H9 (cell line): ENCODE results near the gene XRCC3. TPM values are rescaled to one million over a fixed set of nuclear protein-coding genes. Genes with fewer than 3 reads are reported as not detected.

Experiments used
- DNase-seq: peaks from one replicate; pipeline ENCODE4 v3.0.0-alpha.2; 2017
- H2AFZ ChIP-seq: one replicate; pipeline ENCODE4 v1.6.1; 2013; ENCODE audit warnings: mild to moderate bottlenecking, low read length, control low read depth, moderate library complexity
- H2AK5ac ChIP-seq: 2 replicates; pipeline ENCODE4 v1.6.1; 2013; ENCODE audit warnings: low read length, control low read depth, mixed read lengths; ENCODE audit not compliant: insufficient read length
- H2BK120ac ChIP-seq: one replicate; pipeline ENCODE4 v1.6.1; 2013; ENCODE audit warnings: low read depth, mild to moderate bottlenecking, low read length, control low read depth, inconsistent platforms; ENCODE audit not compliant: poor library complexity, severe bottlenecking
- H2BK12ac ChIP-seq: 2 replicates; pipeline ENCODE4 v1.6.1; 2013; ENCODE audit warnings: low read length, control low read depth, mixed read lengths, low read depth; ENCODE audit not compliant: insufficient read length
- H2BK15ac ChIP-seq: 2 replicates; pipeline ENCODE4 v1.6.1; 2013; ENCODE audit warnings: low read depth, low read length, control low read depth
- H2BK20ac ChIP-seq: one replicate; pipeline ENCODE4 v1.6.1; 2013; ENCODE audit warnings: low read depth, mild to moderate bottlenecking, low read length, control low read depth, inconsistent platforms; ENCODE audit not compliant: poor library complexity, severe bottlenecking
- H2BK5ac ChIP-seq: 2 replicates; pipeline ENCODE4 v1.6.1; 2013; ENCODE audit warnings: low read length, control low read depth, mixed read lengths; ENCODE audit not compliant: insufficient read length
- H3K14ac ChIP-seq: 2 replicates; pipeline ENCODE4 v1.6.1; 2013; ENCODE audit warnings: low read length, control low read depth; ENCODE audit not compliant: insufficient read depth
- H3K18ac ChIP-seq: 2 replicates; pipeline ENCODE4 v1.6.1; 2013; ENCODE audit warnings: low read depth, mild to moderate bottlenecking, mixed read lengths, low read length, control low read depth; ENCODE audit not compliant: insufficient read length
- H3K23ac ChIP-seq: 2 replicates; pipeline ENCODE4 v1.6.1; 2013; ENCODE audit warnings: low read length, control low read depth, mixed read lengths, low read depth; ENCODE audit not compliant: insufficient read length
- H3K23me2 ChIP-seq: 2 replicates; pipeline ENCODE4 v1.6.1; 2013; ENCODE audit warnings: low read depth, mild to moderate bottlenecking, mixed read lengths, low read length, control low read depth; ENCODE audit not compliant: insufficient read length, poor library complexity, severe bottlenecking
- H3K27ac ChIP-seq: 2 replicates; pipeline ENCODE4 v1.5.1; 2013; ENCODE audit warnings: low read length, control low read depth, mixed read lengths, low read depth; ENCODE audit not compliant: insufficient read length
- H3K27me3 ChIP-seq: 2 replicates; pipeline ENCODE4 v1.6.1; 2013; ENCODE audit warnings: low read length, control low read depth, inconsistent platforms; ENCODE audit not compliant: insufficient read depth
- H3K4ac ChIP-seq: 2 replicates; pipeline ENCODE4 v1.6.1; 2013; ENCODE audit warnings: low read depth, mild to moderate bottlenecking, control low read depth, inconsistent platforms, low read length, moderate library complexity
- H3K4me1 ChIP-seq: 2 replicates; pipeline ENCODE4 v1.6.1; 2013; ENCODE audit warnings: low read length, control low read depth, inconsistent platforms; ENCODE audit not compliant: insufficient read depth
- H3K4me2 ChIP-seq: 2 replicates; pipeline ENCODE4 v1.6.1; 2013; ENCODE audit warnings: low read length, control low read depth, mixed read lengths; ENCODE audit not compliant: insufficient read length, insufficient read depth
- H3K56ac ChIP-seq: 2 replicates; pipeline ENCODE4 v1.6.1; 2013; ENCODE audit warnings: low read depth, mild to moderate bottlenecking, mixed read lengths, low read length, control low read depth; ENCODE audit not compliant: insufficient read length
- H3K79me1 ChIP-seq: 2 replicates; pipeline ENCODE4 v1.6.1; 2013; ENCODE audit warnings: low read depth, mild to moderate bottlenecking, moderate library complexity, low read length, control low read depth, inconsistent platforms; ENCODE audit not compliant: insufficient read depth, poor library complexity, severe bottlenecking
- H3K79me2 ChIP-seq: 2 replicates; pipeline ENCODE4 v1.6.1; 2013; ENCODE audit warnings: low read length, control low read depth, inconsistent platforms; ENCODE audit not compliant: insufficient read depth
- H3K9ac ChIP-seq: 2 replicates; pipeline ENCODE4 v1.6.1; 2013; ENCODE audit warnings: low read length, control low read depth, mixed read lengths; ENCODE audit not compliant: insufficient read length; ENCODE audit errors: extremely low read depth
- H3K9me3 ChIP-seq: one replicate; pipeline ENCODE4 v1.6.1; 2013; ENCODE audit warnings: low read depth, low read length, inconsistent platforms; ENCODE audit not compliant: control insufficient read depth
- H3T11ph ChIP-seq: one replicate; pipeline ENCODE4 v1.6.1; 2013; ENCODE audit warnings: mild to moderate bottlenecking, low read length, control low read depth, inconsistent platforms
- H4K20me1 ChIP-seq: one replicate; pipeline ENCODE4 v1.6.1; 2013; ENCODE audit not compliant: control insufficient read depth, insufficient read length, insufficient read depth
- H4K5ac ChIP-seq: 2 replicates; pipeline ENCODE4 v1.6.1; 2013; ENCODE audit warnings: low read depth, mild to moderate bottlenecking, mixed read lengths, low read length, control low read depth; ENCODE audit not compliant: insufficient read length
- H4K8ac ChIP-seq: replicated peaks from 2 replicates; pipeline ENCODE4 v1.6.1; 2013; ENCODE audit warnings: low read length, control low read depth, mixed read lengths, low read depth; ENCODE audit not compliant: insufficient read length
- H4K91ac ChIP-seq: 2 replicates; pipeline ENCODE4 v1.6.1; 2013; ENCODE audit warnings: low read depth, mild to moderate bottlenecking, moderate library complexity, mixed read lengths, low read length, control low read depth; ENCODE audit not compliant: insufficient read length
- H3K27ac Mint-ChIP-seq, 3 experiments: 2 replicates in 2 of 3; 3 replicates in 1 of 3; pipeline ENCODE4 v1.8.0; 2020 to 2021; ENCODE audit warnings: mixed read lengths in 3 of 3, mild to moderate bottlenecking in 1 of 3, moderate library complexity in 1 of 3
- H3K27me3 Mint-ChIP-seq: 2 replicates; pipeline ENCODE4 v1.8.0; 2021; ENCODE audit warnings: low read depth, mild to moderate bottlenecking, moderate library complexity, mixed read lengths
- H3K36me3 Mint-ChIP-seq, 3 experiments: 2 replicates in 2 of 3; 3 replicates in 1 of 3; pipeline ENCODE4 v1.8.0; 2020 to 2021; ENCODE audit warnings: low read depth in 3 of 3, mixed read lengths in 3 of 3; ENCODE audit not compliant: insufficient read depth in 1 of 3
- H3K4me1 Mint-ChIP-seq, 2 experiments: 2 replicates each; pipeline ENCODE4 v1.8.0; 2020; ENCODE audit warnings: mixed read lengths in 2 of 2
- H3K4me3 Mint-ChIP-seq, 2 experiments: 2 replicates in 1 of 2; 3 replicates in 1 of 2; pipeline ENCODE4 v1.8.0; 2020 to 2021; ENCODE audit warnings: mild to moderate bottlenecking in 2 of 2, mixed read lengths in 2 of 2, moderate library complexity in 1 of 2
- H3K9me3 Mint-ChIP-seq, 2 experiments: 2 replicates in 1 of 2; 3 replicates in 1 of 2; pipeline ENCODE4 v1.8.0; 2020; ENCODE audit warnings: mild to moderate bottlenecking in 2 of 2, mixed read lengths in 2 of 2, moderate library complexity in 1 of 2
- CTCF ChIP-seq: fragments of 200-600 bp; sonication (generic); conservative IDR thresholded peaks from 3 replicates; pipeline ENCODE4 v1.8.0; 2021; ENCODE audit warnings: antibody characterized with exemption, mild to moderate bottlenecking
- WGBS: extraction: QIAGEN DNeasy Blood & Tissue Kit; methylation state at CpG from one replicate; pipeline ENCODE4 v1.1.7; 2013; ENCODE audit warnings: missing lambda C conversion rate, low lambda C conversion rate, mixed read lengths; ENCODE audit not compliant: insufficient read length; ENCODE audit errors: extremely low coverage; 5-methylcytosine and 5-hydroxymethylcytosine counted together
- total RNA-seq: library from RNA; stranded (reverse); gene quantifications from 2 replicates; pipeline ENCODE4 v1.2.1, GENCODE V29; 2021

The XRCC3 gene
- total RNA-seq, 1 experiment from 2014 or later = 45.3 TPM

GRCh38 chr14:103650213-103650612 lies 65.0 kb downstream of the XRCC3 start:
- Histone ChIP-seq H2BK120ac (no peak overlapping the region), H4K20me1 (no peaks in the 10 kb centered on the region), H3K23ac (no peak overlapping the region)

More at GRCh38 chr14:103650213-103650612, 65.0 kb downstream of the XRCC3 start:
- Mint-ChIP-seq H3K4me3 (no peak overlapping the region), H3K36me3 (peaks cover 8 to 24% (median 17%) of the 10 kb centered on the region in 3 experiments; a peak in 6 of 7 replicates), H3K27ac (peak overlapping the region in 1 of 3 experiments; percentile 19; a peak in 2 of 7 replicates), H3K4me1 (no peaks in the 10 kb centered on the region), H3K9me3 (no peaks in the 10 kb centered on the region), H3K27me3 (no peaks in the 10 kb centered on the region)
- Histone ChIP-seq H3K4me1 (no peaks in the 10 kb centered on the region), H3K4me2 (no peak overlapping the region), H3T11ph (no peak overlapping the region), H3K27me3 (no peaks in the 10 kb centered on the region), H2AK5ac (no peak overlapping the region), H3K14ac (no peak overlapping the region), H3K9me3 (no peaks in the 10 kb centered on the region), H3K79me2 (peaks cover 9% of the 10 kb centered on the region; the same call in 1 of the 2 replicates), H3K56ac (no peak overlapping the region), H3K4ac (no peak overlapping the region), H3K18ac (no peak overlapping the region), H4K8ac (no peak overlapping the region), H2BK5ac (no peak overlapping the region), H3K27ac (no peak overlapping the region), H2BK15ac (no peak overlapping the region), H3K23me2 (no peaks in the 10 kb centered on the region), H4K5ac (no peak overlapping the region), H2BK12ac (no peak overlapping the region), H4K91ac (no peak overlapping the region), H2AFZ (no peak overlapping the region), H2BK20ac (no peak overlapping the region), H3K9ac (no peak overlapping the region), H3K79me1 (peaks cover 9% of the 10 kb centered on the region)
- WGBS = no CpG with 5 or more reads among the region's 4 CpGs
- DNase-seq = no peak
- no peak for TF ChIP-seq CTCF
